AG09309 (cell line): ENCODE data around the gene LARGE1.

Experiments used
- DNase-seq: peaks from one replicate; pipeline ENCODE4 v3.0.0-alpha.2; 2010; ENCODE audit warnings: low read depth
- H3K4me3 ChIP-seq: 2 replicates; pipeline ENCODE4 v1.5.1; 2011; ENCODE audit warnings: mild to moderate bottlenecking, low read depth, low read length, moderate library complexity; ENCODE audit not compliant: control insufficient read depth
- TF ChIP-seq, protein P1 (sequence below): IDR thresholded peaks from 2 replicates; pipeline ENCODE4 v1.5.1; 2011; ENCODE audit warnings: mild to moderate bottlenecking, low read depth, low read length, inconsistent platforms; ENCODE audit not compliant: insufficient read depth, control insufficient read depth; ENCODE audit errors: missing control alignments

The LARGE1 gene

DNA sequence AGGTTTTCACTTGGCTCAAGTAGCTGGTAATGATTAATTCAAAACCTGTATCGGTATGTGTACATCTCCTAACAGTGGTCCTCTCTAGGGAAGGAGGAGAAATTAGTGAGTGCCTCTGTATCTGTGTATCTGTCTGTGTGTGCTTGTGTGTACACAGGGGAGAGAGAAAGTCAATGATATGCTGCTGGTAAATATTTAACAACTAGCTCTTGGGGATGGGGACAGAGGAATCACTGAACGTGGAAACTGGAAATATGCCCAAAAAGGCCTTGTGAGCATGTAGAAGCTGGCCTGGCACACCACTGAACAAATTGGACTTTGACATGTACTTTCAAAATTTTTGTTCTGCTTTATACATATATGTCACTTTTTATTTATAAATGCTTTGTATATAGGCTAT, 648.1 kb downstream of the LARGE1 start:
- DNase-seq: no peak
- no peak overlapping the region for H3K4me3 ChIP-seq
- TF ChIP-seq, protein P1, sequence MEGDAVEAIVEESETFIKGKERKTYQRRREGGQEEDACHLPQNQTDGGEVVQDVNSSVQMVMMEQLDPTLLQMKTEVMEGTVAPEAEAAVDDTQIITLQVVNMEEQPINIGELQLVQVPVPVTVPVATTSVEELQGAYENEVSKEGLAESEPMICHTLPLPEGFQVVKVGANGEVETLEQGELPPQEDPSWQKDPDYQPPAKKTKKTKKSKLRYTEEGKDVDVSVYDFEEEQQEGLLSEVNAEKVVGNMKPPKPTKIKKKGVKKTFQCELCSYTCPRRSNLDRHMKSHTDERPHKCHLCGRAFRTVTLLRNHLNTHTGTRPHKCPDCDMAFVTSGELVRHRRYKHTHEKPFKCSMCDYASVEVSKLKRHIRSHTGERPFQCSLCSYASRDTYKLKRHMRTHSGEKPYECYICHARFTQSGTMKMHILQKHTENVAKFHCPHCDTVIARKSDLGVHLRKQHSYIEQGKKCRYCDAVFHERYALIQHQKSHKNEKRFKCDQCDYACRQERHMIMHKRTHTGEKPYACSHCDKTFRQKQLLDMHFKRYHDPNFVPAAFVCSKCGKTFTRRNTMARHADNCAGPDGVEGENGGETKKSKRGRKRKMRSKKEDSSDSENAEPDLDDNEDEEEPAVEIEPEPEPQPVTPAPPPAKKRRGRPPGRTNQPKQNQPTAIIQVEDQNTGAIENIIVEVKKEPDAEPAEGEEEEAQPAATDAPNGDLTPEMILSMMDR: no peak

DNA sequence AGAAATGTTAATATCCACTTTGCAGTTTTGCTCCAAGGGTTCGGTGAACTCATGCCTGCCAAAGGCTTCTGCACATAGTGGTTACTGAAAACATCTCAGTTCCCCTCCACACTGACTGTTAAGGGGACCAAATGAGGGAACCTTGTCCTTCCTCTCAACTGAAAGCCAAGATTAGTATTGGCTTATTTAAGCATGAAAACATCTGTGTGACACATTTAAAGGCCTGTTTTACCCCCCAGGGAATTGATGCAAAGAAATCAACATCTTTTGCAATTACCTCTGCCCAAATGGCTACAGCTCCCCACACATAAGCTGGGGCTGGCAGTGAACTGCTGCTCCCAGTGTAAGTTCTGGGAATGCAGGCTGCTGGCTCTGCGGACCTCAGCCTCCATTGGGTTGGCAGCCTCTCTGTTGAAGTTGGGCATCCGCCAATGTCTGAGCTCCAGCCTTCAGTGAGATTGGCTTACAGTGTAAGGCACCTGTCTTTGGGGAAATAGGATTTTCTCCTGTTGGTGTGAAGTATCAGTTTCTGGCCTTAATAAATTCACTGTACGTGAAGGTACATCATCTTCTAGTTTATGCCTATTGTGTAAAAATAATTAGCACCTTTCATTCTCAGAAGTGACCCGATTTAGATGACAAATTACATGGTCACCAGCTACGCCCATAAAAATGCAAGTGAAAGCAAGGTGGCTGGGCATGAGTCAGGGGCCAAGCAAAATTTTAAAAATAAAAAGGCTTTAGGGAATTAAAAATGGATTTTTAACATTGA, 648.7 kb downstream of the LARGE1 start:
- DNase-seq: no peak
- no peak overlapping the region for H3K4me3 ChIP-seq
- TF ChIP-seq, protein P1: no peak

DNA sequence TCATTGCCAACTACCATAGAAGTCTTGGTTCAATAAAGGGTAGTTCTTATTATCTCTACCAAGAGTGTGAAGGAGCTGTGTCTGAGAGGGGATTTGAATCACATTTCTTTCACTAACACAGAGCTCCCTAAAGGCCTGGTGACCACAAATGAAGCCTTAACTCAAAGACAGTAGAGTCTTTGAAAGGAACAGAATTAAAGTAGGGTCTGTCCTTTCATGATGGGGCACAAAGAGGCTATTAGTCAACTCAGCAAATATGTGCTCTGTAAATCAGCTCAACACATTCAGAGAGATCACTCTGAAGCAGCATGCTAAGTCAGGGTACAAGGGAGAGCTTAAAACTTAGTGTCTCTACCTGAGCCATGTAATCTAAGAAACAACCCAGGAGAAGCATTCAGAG, 649.7 kb downstream of the LARGE1 start:
- TF ChIP-seq, protein P1: no peak
- DNase-seq: no peak
- no peak overlapping the region for H3K4me3 ChIP-seq

DNA sequence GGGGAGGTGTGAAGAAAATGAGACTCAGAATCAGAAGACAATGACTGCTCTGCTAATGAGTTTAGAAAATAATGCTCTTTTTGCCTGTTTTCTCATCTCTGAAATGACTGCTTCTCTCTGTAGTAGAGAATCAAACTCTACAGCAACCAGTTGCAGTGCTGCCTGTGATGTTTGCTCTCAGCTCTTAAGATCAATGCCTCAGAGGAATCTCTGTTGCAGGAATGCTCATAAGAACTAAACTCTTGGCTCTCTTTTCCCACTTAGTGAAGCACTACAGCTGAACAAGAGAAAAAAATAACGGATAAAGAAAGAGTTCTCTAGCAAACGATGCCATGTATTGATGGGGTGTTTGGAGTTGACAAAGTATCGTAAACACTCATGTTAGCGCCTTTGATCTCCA, 658.6 kb downstream of the LARGE1 start:
- TF ChIP-seq, protein P1: no peak
- H3K4me3 ChIP-seq: no peak overlapping the region
- DNase-seq: no peak

DNA sequence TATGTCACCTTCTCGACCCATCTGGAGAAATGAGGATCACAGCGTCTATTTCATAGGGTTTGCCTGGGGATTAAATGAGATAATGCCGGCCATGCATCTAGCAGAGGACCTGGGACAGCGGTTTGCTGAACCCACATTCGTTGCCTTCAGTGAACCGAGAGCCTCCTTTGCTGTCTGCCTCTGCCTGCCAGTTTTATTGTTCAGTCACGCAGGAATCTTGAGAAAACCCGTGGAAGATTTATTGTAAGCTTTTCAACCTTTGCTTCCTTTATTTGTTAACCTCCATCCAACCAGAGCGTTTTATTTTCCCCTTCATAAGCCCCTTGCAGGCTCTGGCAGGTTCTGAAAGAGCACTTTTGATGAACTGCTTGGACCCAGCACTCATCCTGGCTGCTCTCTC, 659.8 kb downstream of the LARGE1 start:
- no peak for DNase-seq
- TF ChIP-seq, protein P1: no peak
- no peak overlapping the region for H3K4me3 ChIP-seq

DNA sequence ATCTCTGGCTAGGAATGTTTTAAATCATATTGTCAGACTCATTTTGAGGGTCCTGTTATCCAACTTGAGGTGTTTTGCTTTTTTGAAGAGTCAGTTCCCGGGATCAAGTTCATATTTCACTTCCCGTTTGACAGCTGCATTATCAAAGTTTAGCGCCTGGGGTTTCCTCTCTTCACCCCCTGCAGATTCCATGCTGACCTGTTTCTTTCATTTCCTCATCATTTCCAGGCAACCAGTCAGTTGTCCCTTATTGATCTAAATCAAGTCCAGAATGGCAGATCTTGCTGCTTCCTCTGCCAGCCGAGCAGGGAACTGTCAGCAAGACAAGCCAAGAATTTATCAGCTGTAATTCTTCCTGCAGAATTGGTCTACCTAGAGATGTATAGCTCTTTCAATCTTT, 664.5 kb downstream of the LARGE1 start:
- no peak overlapping the region for H3K4me3 ChIP-seq
- DNase-seq: no peak
- TF ChIP-seq, protein P1: no peak
